SH-SY5Y (cell line): ENCODE results near the gene TBC1D4.

Experiments used
- GATA2 ChIP-seq: IDR thresholded peaks from 2 replicates; pipeline ENCODE4 v1.6.1; 2011; ENCODE audit warnings: mild to moderate bottlenecking, low read depth, low read length
- GATA3 ChIP-seq: IDR thresholded peaks from 2 replicates; pipeline ENCODE4 v1.6.1; 2011; ENCODE audit warnings: low read depth, mild to moderate bottlenecking, low read length, moderate library complexity

TBC1D4 gene, protein sequence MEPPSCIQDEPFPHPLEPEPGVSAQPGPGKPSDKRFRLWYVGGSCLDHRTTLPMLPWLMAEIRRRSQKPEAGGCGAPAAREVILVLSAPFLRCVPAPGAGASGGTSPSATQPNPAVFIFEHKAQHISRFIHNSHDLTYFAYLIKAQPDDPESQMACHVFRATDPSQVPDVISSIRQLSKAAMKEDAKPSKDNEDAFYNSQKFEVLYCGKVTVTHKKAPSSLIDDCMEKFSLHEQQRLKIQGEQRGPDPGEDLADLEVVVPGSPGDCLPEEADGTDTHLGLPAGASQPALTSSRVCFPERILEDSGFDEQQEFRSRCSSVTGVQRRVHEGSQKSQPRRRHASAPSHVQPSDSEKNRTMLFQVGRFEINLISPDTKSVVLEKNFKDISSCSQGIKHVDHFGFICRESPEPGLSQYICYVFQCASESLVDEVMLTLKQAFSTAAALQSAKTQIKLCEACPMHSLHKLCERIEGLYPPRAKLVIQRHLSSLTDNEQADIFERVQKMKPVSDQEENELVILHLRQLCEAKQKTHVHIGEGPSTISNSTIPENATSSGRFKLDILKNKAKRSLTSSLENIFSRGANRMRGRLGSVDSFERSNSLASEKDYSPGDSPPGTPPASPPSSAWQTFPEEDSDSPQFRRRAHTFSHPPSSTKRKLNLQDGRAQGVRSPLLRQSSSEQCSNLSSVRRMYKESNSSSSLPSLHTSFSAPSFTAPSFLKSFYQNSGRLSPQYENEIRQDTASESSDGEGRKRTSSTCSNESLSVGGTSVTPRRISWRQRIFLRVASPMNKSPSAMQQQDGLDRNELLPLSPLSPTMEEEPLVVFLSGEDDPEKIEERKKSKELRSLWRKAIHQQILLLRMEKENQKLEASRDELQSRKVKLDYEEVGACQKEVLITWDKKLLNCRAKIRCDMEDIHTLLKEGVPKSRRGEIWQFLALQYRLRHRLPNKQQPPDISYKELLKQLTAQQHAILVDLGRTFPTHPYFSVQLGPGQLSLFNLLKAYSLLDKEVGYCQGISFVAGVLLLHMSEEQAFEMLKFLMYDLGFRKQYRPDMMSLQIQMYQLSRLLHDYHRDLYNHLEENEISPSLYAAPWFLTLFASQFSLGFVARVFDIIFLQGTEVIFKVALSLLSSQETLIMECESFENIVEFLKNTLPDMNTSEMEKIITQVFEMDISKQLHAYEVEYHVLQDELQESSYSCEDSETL (N-terminal part only)

DNA sequence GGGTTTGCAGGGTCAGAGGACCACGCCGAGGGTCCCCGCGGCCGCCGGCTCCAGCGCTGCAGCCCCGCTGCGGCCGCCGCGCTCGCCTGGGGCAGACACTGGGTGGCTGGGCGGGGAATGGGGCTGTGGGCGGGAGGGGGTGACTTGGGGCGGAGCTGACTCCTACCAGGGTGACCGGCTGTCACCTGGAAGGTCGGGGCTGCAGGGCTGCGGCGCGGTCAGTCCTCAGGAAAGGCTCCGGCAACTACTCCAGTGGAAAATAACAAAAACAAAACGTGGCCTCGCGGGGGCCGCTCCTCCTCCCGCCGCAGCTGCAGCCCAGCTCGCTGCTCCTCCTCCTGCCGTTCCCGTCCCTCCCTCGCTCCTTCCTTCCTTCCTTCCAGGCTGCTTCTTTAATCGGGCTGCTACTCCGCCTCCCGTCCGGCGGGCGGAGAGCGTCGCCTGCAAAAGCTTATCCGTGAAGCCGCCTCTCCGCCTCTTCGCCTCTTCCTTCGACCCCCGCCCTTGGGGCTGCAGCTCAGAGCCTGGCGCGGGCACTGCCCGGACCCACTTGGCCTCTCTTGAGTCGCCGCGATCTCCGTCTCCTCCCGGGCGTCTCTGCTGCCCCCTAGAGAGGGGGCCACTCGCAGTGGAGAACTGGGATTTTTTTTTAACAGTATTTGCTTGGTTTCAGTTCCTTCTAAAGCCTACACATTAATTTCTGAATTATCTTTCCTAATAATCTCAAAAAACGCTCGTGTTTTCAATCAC, at the start of gene TBC1D4:
TBC1D4 (minus strand) TSS at position 100 of the 750 bp plus-strand sequence. CDS start 402 bp downstream, outside the sequence.
- TF ChIP-seq GATA2, result no peak
- no peak for TF ChIP-seq GATA3

DNA sequence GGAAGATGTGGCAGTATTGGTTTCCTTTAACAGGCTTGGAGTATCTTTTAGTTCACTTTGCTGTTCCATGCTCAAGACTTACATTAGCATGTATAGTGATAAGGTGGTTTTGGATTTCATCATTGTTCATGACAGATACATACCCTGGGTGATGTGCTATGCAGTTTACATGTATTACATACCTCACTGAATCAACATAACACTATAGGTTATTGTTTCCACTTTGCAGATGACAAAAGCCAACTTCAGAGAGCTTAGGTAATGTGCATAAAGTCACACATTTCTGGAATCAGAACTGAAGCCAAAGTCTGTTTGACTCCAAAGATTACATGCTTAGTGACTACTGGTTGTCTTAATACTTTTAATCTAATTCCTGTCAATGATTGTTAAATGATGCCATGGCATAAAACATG, 48.6 kb upstream of the TBC1D4 start:
- TF ChIP-seq GATA2, result no peak
- no peak for TF ChIP-seq GATA3

DNA sequence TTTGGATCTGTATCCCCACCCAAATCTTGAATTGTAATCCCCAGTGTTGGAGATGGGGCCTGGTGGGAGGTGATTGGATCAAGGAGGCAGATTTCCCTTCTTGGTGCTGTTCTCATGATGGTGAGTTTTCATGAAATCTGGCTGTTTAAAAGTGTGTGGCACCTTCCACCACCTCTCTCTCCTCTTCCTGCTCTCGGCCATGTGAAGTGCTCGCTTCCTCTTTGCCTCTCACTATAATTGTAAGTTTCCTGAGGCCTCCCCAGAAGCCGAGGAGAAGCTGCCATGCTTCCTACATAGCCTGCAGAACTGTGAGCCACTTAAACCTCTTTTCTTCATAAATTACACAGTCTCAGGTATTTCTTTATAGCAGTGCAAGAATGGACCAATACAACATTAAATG, 40.0 kb upstream of the TBC1D4 start:
- TF ChIP-seq GATA3 (no peak), GATA2 (no peak)

DNA sequence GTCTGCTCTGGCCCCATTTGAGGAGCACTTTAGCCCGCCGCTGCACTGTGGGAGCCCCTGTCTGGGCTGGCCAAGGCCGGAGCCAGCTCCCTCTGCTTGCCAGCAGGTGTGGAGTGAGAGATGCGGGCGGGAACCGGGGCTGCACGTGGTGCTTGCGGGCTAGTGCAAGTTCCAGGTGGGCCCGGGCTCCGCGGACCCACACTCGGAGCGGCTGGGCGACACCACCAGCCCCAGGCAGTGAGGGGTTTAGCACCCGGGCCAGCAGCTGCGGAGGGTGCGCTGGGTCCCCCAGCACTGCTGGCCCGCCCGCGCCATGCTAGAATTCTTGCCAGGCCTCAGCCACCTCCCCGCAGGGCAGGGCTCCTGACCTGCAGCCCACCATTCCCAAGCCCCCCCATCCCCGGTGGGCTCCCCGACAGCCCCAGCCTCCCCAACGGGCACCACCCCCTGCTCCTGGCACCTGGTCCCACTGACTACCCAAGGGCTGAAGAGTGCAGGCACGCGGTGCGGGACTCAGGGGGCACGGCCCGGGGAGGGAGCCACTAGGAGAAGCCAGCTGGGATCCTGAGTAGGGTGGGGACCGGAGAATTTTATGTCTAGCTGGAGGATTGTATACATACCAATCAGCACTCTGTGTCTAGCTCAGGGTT, 36.6 kb upstream of the TBC1D4 start:
- TF ChIP-seq GATA2 (no peak), GATA3 (no peak)

DNA sequence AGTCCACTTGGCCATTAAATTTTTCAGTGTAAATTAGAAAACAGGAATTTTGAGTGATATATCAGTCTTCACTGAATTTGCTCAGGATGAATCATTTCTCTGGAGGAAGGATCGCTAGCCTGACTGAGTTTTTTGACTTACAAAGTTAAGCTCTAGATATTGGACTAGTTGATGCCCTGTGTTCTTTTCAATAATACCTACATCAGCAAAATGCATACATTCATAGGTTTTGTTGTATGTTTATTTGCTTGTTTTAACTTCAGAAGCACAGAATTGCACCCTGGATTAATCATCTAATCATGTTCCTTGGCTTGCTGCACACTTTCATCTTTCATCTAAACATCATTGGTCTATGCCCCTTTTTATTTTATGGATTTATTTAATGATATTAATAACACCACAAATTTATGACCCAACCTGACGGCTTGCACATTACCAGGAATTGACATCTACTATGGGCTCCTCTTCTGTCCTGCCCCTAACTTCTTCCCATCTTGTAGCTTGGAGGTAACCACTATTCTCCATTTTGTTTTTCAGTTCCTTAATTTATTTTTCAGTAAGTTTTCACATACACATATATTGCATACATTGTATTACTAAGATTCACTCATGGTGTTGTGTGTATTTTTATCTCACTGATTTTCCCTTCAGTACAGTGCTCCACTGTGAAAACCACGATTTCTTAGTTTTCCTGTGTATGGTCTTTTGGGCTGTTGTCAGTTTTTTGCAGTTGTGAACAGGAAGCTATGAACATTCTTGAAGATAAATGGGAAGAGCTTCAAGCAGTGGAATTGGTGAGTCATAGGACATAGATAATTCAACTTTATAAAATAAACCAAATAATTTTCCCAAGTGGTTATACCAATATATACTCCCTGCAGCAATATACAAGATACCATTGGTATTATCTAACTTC, 32.4 kb upstream of the TBC1D4 start:
- TF ChIP-seq GATA2 (no peak), GATA3 (no peak)

DNA sequence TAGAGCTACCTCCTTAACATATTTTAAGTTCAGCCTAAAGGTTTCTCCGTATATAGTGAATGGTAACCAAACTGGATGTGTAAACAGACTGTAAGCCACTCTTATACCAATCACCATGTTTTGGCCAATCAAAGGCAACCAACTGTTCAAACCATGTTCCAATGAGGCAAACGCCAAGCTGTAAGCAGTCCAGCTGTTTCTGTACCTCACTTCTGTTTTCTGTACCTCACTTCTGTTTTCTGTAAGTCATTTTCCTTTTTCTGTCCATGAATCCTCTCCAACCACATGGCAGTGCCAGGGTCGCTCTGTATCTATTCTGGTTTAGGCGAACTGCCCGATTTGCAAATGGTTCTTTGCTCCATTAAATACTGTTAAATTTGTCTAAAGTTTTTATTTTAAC, 31.3 kb upstream of the TBC1D4 start:
- TF ChIP-seq GATA3, result no peak
- no peak for TF ChIP-seq GATA2

DNA sequence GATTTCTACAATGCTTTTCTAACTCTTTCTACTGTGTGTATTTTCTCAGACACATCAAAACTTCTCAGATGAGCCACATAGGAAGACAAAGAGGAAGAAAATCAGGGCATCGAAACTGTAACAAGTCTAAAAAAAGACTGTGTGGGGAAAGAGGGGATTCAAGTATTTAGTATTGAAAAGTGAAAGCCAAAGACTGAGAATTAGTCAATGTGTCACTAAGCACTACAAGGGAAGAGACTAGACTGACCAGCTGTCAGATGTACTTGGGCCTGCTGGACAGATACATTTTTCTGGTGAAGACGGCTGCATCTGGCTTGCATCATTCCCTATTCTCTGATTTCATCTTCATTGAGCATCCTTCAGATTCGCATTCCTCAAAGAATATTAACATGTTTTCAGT, 30.3 kb upstream of the TBC1D4 start:
- TF ChIP-seq GATA2 (no peak), GATA3 (no peak)

DNA sequence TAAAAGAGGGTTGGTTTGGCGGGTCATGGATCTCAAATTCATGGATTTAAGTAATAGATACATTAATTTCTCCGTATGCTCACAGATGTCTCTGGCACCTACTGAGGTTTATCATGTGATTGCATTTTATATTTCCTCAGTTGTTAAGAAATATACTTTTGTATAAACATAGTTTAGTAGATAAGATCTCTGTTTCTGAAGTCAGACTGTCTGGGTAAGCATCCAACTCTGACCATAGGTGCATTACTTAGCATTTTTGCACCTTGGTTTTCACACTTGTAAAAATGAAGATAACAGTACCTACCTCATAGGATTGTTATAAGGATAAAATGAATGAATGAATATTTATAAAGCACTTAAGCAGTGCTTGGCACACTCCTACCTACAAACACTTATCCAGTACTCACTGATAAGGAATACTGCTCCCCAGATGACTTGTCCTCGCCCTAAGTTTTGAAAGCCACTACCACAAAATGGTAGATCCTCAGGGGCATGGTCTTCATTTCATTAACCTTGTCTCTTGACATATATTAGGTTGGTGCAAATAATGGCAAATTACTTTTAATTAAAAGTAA, 29.2 kb upstream of the TBC1D4 start:
- no peak for TF ChIP-seq GATA2
- no peak for TF ChIP-seq GATA3

DNA sequence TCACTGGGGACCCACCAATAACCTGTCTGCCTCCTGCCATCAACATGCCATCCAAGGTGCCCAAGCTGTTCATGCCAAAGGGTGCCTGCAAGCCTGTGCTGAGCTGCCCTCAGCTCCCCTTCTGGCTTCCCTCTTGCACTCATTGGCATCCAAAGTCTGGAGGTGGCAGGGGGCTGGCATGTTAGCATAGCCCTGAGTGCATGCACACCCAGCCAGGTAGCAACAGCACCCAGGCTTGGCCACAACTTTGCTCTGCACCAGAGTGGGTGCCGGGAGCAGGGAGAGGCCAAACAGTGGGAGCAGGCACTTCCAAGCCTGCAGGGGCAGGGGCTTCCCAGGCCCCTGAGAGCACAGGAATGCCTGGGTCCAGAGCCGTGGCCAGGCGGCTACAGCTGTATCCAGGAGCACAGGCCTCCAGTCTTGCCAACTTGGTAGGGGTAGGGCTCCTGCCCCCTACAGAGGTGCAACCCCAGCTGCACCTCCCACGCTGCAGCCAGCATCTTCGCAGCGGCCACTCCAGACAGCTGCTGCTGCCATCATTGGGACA, 26.1 kb upstream of the TBC1D4 start:
- TF ChIP-seq GATA2, result no peak
- no peak for TF ChIP-seq GATA3

DNA sequence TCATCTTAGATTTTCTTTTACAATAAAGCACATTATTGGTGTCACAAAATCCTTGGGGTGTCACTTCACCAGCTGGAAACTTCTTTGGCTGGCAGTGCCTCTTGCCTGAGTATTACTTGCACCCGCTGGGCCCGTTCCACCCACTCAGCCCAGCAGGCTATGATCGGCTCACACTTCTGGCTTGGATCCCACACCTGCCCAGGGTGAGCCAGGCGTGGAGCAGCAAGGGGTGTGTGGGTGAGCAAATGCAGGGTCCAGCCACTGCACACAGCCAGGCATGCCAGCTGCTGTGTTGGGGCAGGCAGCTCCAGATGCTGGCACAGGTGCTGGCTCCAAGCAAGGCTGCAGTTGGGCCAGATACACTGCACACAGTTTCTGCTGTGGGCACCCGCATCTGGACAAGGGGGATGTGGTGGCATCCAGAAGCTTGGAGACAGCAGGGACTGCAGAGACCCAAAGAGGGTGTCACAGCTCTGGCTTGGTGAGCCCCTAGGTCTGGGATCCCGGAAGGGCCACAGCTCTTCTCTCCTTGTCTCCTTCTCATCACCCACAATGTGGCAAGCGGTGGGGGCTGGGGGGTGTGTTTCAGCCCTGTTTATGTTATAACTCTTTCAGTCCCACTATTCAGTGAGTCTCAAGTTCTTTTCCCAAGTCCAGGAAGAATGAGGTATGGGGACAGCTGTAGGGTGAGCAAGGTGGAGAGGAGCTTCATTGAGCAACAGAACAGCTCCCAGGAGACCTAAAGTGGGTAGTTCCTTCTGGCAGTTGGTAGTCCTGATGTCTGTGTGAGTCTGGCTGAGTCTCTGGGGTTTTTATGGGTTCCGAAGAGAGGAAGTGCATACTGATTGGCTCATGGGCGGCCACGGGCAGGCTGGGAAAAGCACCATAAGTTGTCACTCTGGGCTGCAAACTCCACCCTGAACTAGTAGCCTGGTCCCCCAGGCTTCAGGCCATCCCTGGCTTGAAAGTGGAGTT, 25.3 kb upstream of the TBC1D4 start:
- TF ChIP-seq GATA3 (no peak), GATA2 (no peak)
